Suppressor macrophage treated with lipopolysaccharide for 1 hour (primary cell): ENCODE data around the gene MRPS23.
A peak's percentile ranks its signal among the peaks of the same experiment; 100 is the strongest.

ENCODE experiments used
- DNase-seq, 3 donors: peaks; one replicate each; pipeline ENCODE4 v3.0.0-alpha.2; 2020 to 2022

Gene MRPS23

DNA sequence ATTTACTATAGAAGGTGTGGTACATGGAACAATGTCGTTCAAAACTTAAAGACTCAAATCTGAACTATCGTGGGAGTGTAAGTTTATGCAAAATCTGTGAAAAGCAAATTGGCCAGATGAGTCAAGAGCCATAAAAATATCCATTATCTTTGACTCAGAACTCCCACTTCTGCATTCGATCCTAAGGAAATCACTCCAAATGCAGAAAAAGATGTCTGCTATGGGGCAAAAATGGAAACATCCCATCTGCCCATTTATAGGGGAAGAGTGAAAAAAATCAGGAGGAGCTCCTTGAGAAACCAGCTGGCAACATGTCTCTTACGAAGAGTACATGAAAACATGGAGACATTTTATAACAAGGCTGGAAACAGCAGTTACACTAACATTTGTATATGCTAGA, 61.1 kb downstream of the MRPS23 start:
- DNase-seq = peak; percentile 25 to 61 (median 43)

DNA sequence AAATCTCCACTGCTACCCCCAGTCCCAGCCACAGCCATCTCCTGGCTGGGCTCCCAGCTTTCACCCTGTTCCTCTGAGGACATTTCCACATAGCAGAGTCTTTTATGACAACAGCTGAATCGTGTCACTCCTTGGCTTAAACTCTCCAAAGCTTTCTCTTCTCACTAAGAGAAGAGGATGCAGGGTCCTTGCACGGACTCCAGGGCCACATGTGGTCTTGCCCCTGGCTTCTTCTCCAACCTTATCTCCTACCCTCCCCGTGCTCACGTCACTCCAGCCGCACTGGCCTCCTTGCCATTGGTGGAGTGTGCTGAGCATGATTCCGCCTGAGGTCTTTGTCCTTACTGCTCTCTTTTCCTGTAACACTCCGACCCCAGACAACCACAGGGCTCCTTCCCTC, 64.8 kb downstream of the MRPS23 start:
- no peak for DNase-seq
